Stimulated activated naive CD4-positive, alpha-beta T cell treated with Interleukin-2 at 50 U/mL for 16 hours (primary cell): ENCODE data around the gene DEPDC5.
"Not testable (repeated sequence)": the region's sequence is repeated elsewhere in the genome, so short reads cannot be mapped to it uniquely, and the experiment has no call there.

ENCODE experiments used
- DNase-seq: peaks from one replicate; lab custom pipeline; 2025; lab: John Stamatoyannopoulos, UW

DEPDC5 gene

GRCh38 chr22:31753634-31754501 is at the start of gene DEPDC5:
DEPDC5 (plus strand) TSS chr22:31754019; CDS start chr22:31754922, 903 bp downstream.
- DNase-seq, result peak; percentile 91

GRCh38 chr22:31707519-31707918 is 46.3 kb upstream of the DEPDC5 start:
- no peak for DNase-seq

- DNase-seq, result not testable (repeated sequence)
Measured at GRCh38 chr22:31711226-31711625, 42.6 kb upstream of the DEPDC5 start.

GRCh38 chr22:31715147-31715778 is 38.6 kb upstream of the DEPDC5 start:
- no peak for DNase-seq

- no peak for DNase-seq
Measured at GRCh38 chr22:31719850-31720471, 33.9 kb upstream of the DEPDC5 start.

GRCh38 chr22:31723723-31724122 is 30.1 kb upstream of the DEPDC5 start:
- no peak for DNase-seq

- no peak for DNase-seq
Measured at GRCh38 chr22:31726692-31727091, 27.1 kb upstream of the DEPDC5 start.

- no peak for DNase-seq
Measured at GRCh38 chr22:31728857-31729256, 25.0 kb upstream of the DEPDC5 start.

- DNase-seq, result no peak
Measured at GRCh38 chr22:31730344-31730711, 23.5 kb upstream of the DEPDC5 start.

GRCh38 chr22:31732089-31732829 is 21.6 kb upstream of the DEPDC5 start:
- DNase-seq, result no peak

- DNase-seq, result no peak
Measured at GRCh38 chr22:31733580-31734079, 20.2 kb upstream of the DEPDC5 start.

- DNase-seq, result no peak
Measured at GRCh38 chr22:31734512-31734911, 19.3 kb upstream of the DEPDC5 start.

- no peak for DNase-seq
Measured at GRCh38 chr22:31736458-31736857, 17.4 kb upstream of the DEPDC5 start.

GRCh38 chr22:31737932-31738331 is 15.9 kb upstream of the DEPDC5 start:
- no peak for DNase-seq

- DNase-seq, result no peak
Measured at GRCh38 chr22:31738566-31738965, 15.3 kb upstream of the DEPDC5 start.

- no peak for DNase-seq
Measured at GRCh38 chr22:31739795-31740201, 14.0 kb upstream of the DEPDC5 start.

GRCh38 chr22:31740314-31740713 is 13.5 kb upstream of the DEPDC5 start:
- DNase-seq, result not testable (repeated sequence)

- no peak for DNase-seq
Measured at GRCh38 chr22:31742115-31742514, 11.7 kb upstream of the DEPDC5 start.

GRCh38 chr22:31742682-31743081 is 11.1 kb upstream of the DEPDC5 start:
- no peak for DNase-seq

- no peak for DNase-seq
Measured at GRCh38 chr22:31743871-31744270, 9.9 kb upstream of the DEPDC5 start.

GRCh38 chr22:31747441-31747840 is 6.4 kb upstream of the DEPDC5 start:
- no peak for DNase-seq

- no peak for DNase-seq
Measured at GRCh38 chr22:31748490-31748889, 5.3 kb upstream of the DEPDC5 start.
